GM21528 (cell line): ENCODE measurements around the gene RRM2.

Experiments used
- ATAC-seq: cut with Tn5 transposase; IDR thresholded peaks from one replicate; pipeline ENCODE4 v1.9.1; 2021; ENCODE audit warnings: mild to moderate bottlenecking, moderate library complexity; ENCODE audit not compliant: unreplicated experiment, low FRiP score

RRM2 gene

GRCh38 chr2:10148268-10148667 is 25.7 kb downstream of the RRM2 start:
- ATAC-seq: no peak

GRCh38 chr2:10149635-10150034 is 27.1 kb downstream of the RRM2 start:
- no peak for ATAC-seq

- no peak for ATAC-seq
Observed at GRCh38 chr2:10150436-10150835, 27.9 kb downstream of the RRM2 start.

GRCh38 chr2:10151462-10151861 is 28.9 kb downstream of the RRM2 start:
- ATAC-seq: no peak

- no peak for ATAC-seq
Observed at GRCh38 chr2:10157293-10157692, 34.8 kb downstream of the RRM2 start.

- no peak for ATAC-seq
Observed at GRCh38 chr2:10158681-10159080, 36.1 kb downstream of the RRM2 start.

- ATAC-seq: no peak
Observed at GRCh38 chr2:10159086-10159485, 36.5 kb downstream of the RRM2 start.

GRCh38 chr2:10159581-10160131 is 37.1 kb downstream of the RRM2 start:
- no peak for ATAC-seq

GRCh38 chr2:10160203-10160955 is 37.8 kb downstream of the RRM2 start:
- ATAC-seq: no peak

GRCh38 chr2:10161206-10161931 is 38.8 kb downstream of the RRM2 start:
- ATAC-seq: no peak

- no peak for ATAC-seq
Observed at GRCh38 chr2:10161961-10162441, 39.5 kb downstream of the RRM2 start.

GRCh38 chr2:10162586-10163497 is 40.3 kb downstream of the RRM2 start:
- no peak for ATAC-seq

GRCh38 chr2:10163498-10164486 is 41.3 kb downstream of the RRM2 start:
- ATAC-seq: no peak

GRCh38 chr2:10164601-10165000 is 42.1 kb downstream of the RRM2 start:
- ATAC-seq: no peak

- ATAC-seq: no peak
Observed at GRCh38 chr2:10165282-10165681, 42.7 kb downstream of the RRM2 start.

GRCh38 chr2:10165861-10166675 is 43.5 kb downstream of the RRM2 start:
- ATAC-seq: no peak

- ATAC-seq: no peak
Observed at GRCh38 chr2:10166676-10167292, 44.2 kb downstream of the RRM2 start.

- ATAC-seq: no peak
Observed at GRCh38 chr2:10167316-10167715, 44.8 kb downstream of the RRM2 start.
